H1 (cell line): ENCODE data around the gene ZNRF2. TPM values are rescaled to one million over a fixed set of nuclear protein-coding genes. Genes with fewer than 3 reads are reported as not detected.

Experiments used
- CTCF ChIA-PET: fragments of 300-600 bp; sonication (Branson Sonifier 250); formaldehyde crosslinking; loops from one replicate; lab custom pipeline; 2021; ENCODE audit not compliant: partially characterized antibody; lab: Charles Lee
- POLR2A ChIA-PET: fragments of 300-600 bp; sonication (Branson Sonifier 250); formaldehyde crosslinking; loops from one replicate; lab custom pipeline; 2021; ENCODE audit warnings: inconsistent platforms; ENCODE audit not compliant: partially characterized antibody; lab: Charles Lee
- DNase-seq, 2 experiments: peaks; one replicate each; pipeline versions ENCODE4 v3.0.0 to v3.0.0-alpha.2; 2010 to 2022; ENCODE audit warnings: low spot score in 2 of 2, low read depth in 1 of 2, mixed read lengths in 1 of 2
- FAIRE-seq: peaks from 2 replicates; lab custom pipeline; 2011; peaks lifted over from hg19 to GRCh38; lab: Jason Lieb, UNC
- H2AFZ ChIP-seq: 2 replicates; pipeline ENCODE4 v1.8.1; 2012; ENCODE audit warnings: low read length, inconsistent platforms
- H2AK5ac ChIP-seq: 2 replicates; pipeline ENCODE4 v1.6.1; 2013; ENCODE audit warnings: low read depth, low read length
- H2BK120ac ChIP-seq: replicated peaks from 2 replicates; pipeline ENCODE3; 2013; ENCODE audit warnings: low read depth, low read length, inconsistent platforms
- H2BK12ac ChIP-seq: 2 replicates; pipeline ENCODE4 v1.6.1; 2013; ENCODE audit warnings: low read depth, low read length
- H2BK15ac ChIP-seq: 2 replicates; pipeline ENCODE4 v1.6.1; 2013; ENCODE audit warnings: low read length
- H2BK20ac ChIP-seq: 2 replicates; pipeline ENCODE4 v1.6.1; 2013; ENCODE audit warnings: low read length
- H2BK5ac ChIP-seq: 2 replicates; pipeline ENCODE4 v1.6.1; 2013; ENCODE audit warnings: low read depth, low read length
- H3K14ac ChIP-seq: 2 replicates; pipeline ENCODE4 v1.6.1; 2013; ENCODE audit warnings: inconsistent platforms; ENCODE audit not compliant: insufficient read length
- H3K18ac ChIP-seq: 2 replicates; pipeline ENCODE4 v1.6.1; 2013; ENCODE audit warnings: low read length; ENCODE audit errors: extremely low read depth
- H3K23ac ChIP-seq: 2 replicates; pipeline ENCODE4 v1.6.1; 2013; ENCODE audit warnings: inconsistent platforms; ENCODE audit not compliant: insufficient read length
- H3K23me2 ChIP-seq: 2 replicates; pipeline ENCODE4 v1.6.1; 2013; ENCODE audit warnings: low read depth, low read length
- H3K27ac ChIP-seq: 2 replicates; pipeline ENCODE4 v1.6.1; 2011; ENCODE audit warnings: low read depth, low read length, inconsistent platforms
- H3K27me3 ChIP-seq, 4 experiments: replicated peaks in 1 of 4; 1 replicate in 1 of 4; 2 replicates in 3 of 4; pipeline versions ENCODE4 v1.6.1 to v1.8.1; 2011 to 2013; ENCODE audit warnings: low read length in 3 of 4, mild to moderate bottlenecking in 3 of 4, inconsistent platforms in 2 of 4, mixed read lengths in 2 of 4, moderate library complexity in 1 of 4; ENCODE audit not compliant: control insufficient read depth in 3 of 4, insufficient read depth in 3 of 4; ENCODE audit errors: extremely low read depth in 1 of 4
- H3K36me3 ChIP-seq, 4 experiments: 2 replicates each; pipeline versions ENCODE4 v1.6.1 to v1.8.1; 2011 to 2013; ENCODE audit warnings: mild to moderate bottlenecking in 4 of 4, low read length in 3 of 4, moderate library complexity in 2 of 4, control low read depth in 1 of 4, inconsistent platforms in 1 of 4; ENCODE audit not compliant: insufficient read depth in 4 of 4, control insufficient read depth in 2 of 4
- H3K4ac ChIP-seq: replicated peaks from 2 replicates; pipeline ENCODE3; 2013; ENCODE audit warnings: low read length, low read depth, mixed read lengths, inconsistent platforms; ENCODE audit not compliant: insufficient read length
- H3K4me1 ChIP-seq, 4 experiments: replicated peaks in 1 of 4; 1 replicate in 1 of 4; 2 replicates in 3 of 4; pipeline versions ENCODE4 v1.6.1 to v1.8.1; 2011 to 2013; ENCODE audit warnings: low read length in 3 of 4, inconsistent platforms in 2 of 4, mixed read lengths in 1 of 4; ENCODE audit not compliant: insufficient read depth in 4 of 4, control insufficient read depth in 3 of 4
- H3K4me2 ChIP-seq, 2 experiments: 2 replicates each; pipeline versions ENCODE4 v1.6.1 to v1.8.1; 2011 to 2013; ENCODE audit warnings: low read depth in 2 of 2, low read length in 2 of 2, control low read depth in 1 of 2, inconsistent platforms in 1 of 2, mild to moderate bottlenecking in 1 of 2; ENCODE audit not compliant: insufficient read depth in 1 of 2
- H3K4me3 ChIP-seq, 4 experiments: fragments of 200-600, 300-600 bp in 1 of 4; sonication (generic), shearing (Covaris generic), sonication (Bioruptor Twin) in 1 of 4; 2 replicates each; pipeline versions ENCODE4 v1.5.1 to v1.8.1; 2011 to 2016; ENCODE audit warnings: low read length in 4 of 4, low read depth in 3 of 4, control low read depth in 2 of 4, inconsistent platforms in 2 of 4, mild to moderate bottlenecking in 2 of 4, mixed read lengths in 1 of 4, moderate library complexity in 1 of 4; ENCODE audit not compliant: insufficient read depth in 2 of 4; ENCODE audit errors: extremely low read depth in 1 of 4
- H3K56ac ChIP-seq: replicated peaks from 2 replicates; pipeline ENCODE3; 2013; ENCODE audit warnings: low read depth, mild to moderate bottlenecking, mixed read lengths, low read length, inconsistent platforms; ENCODE audit not compliant: insufficient read length
- H3K79me1 ChIP-seq: 2 replicates; pipeline ENCODE4 v1.6.1; 2013; ENCODE audit warnings: low read depth, low read length, control low read depth
- H3K79me2 ChIP-seq, 2 experiments: 2 replicates each; pipeline versions ENCODE4 v1.6.1 to v1.8.1; 2012 to 2013; ENCODE audit warnings: low read length in 2 of 2, mild to moderate bottlenecking in 2 of 2, inconsistent platforms in 1 of 2; ENCODE audit not compliant: insufficient read depth in 2 of 2, control insufficient read depth in 1 of 2
- H3K9ac ChIP-seq, 4 experiments: replicated peaks in 1 of 4; 1 replicate in 1 of 4; 2 replicates in 3 of 4; pipeline versions ENCODE4 v1.6.1 to v1.8.1; 2011 to 2013; ENCODE audit warnings: low read depth in 3 of 4, low read length in 3 of 4, control low read depth in 2 of 4, mild to moderate bottlenecking in 2 of 4, moderate library complexity in 2 of 4, inconsistent platforms in 1 of 4; ENCODE audit errors: extremely low read depth in 1 of 4
- H3K9me3 ChIP-seq, 2 experiments: 2 replicates each; pipeline versions ENCODE4 v1.6.1 to v1.8.1; 2012 to 2013; ENCODE audit warnings: mild to moderate bottlenecking in 2 of 2, moderate library complexity in 2 of 2, control low read depth in 1 of 2, inconsistent platforms in 1 of 2, low read depth in 1 of 2, low read length in 1 of 2, mixed read lengths in 1 of 2; ENCODE audit not compliant: insufficient read depth in 2 of 2
- H4K20me1 ChIP-seq, 2 experiments: replicated peaks in 1 of 2; 2 replicates each; pipeline versions ENCODE3 to v1.8.1; 2011 to 2013; ENCODE audit warnings: inconsistent platforms in 2 of 2, low read length in 2 of 2, mild to moderate bottlenecking in 1 of 2; ENCODE audit not compliant: insufficient read depth in 2 of 2, control insufficient read depth in 1 of 2
- H4K5ac ChIP-seq: 2 replicates; pipeline ENCODE4 v1.6.1; 2013; ENCODE audit warnings: low read length, low read depth, mixed read lengths, inconsistent platforms; ENCODE audit not compliant: insufficient read length
- H4K8ac ChIP-seq: 2 replicates; pipeline ENCODE4 v1.8.0; 2013; ENCODE audit warnings: mild to moderate bottlenecking, moderate library complexity, low read length, inconsistent platforms; ENCODE audit not compliant: insufficient read depth; ENCODE audit errors: extremely low read depth
- H4K91ac ChIP-seq: replicated peaks from 2 replicates; pipeline ENCODE3; 2013; ENCODE audit warnings: low read length, mixed read lengths, inconsistent platforms; ENCODE audit not compliant: insufficient read length
- EGR1 ChIP-seq: IDR thresholded peaks from 2 replicates; pipeline ENCODE4 v1.6.1; 2011; ENCODE audit warnings: low read depth, low read length, borderline replicate concordance
- EZH2 ChIP-seq: fragments of 200-600 bp; sonication (generic); IDR thresholded peaks from 2 replicates; pipeline ENCODE4 v1.7.1; 2012; ENCODE audit warnings: low read depth, mild to moderate bottlenecking, moderate library complexity, low read length, inconsistent platforms; ENCODE audit not compliant: severe bottlenecking
- GABPA ChIP-seq: IDR thresholded peaks from 2 replicates; pipeline ENCODE4 v1.6.1; 2011; ENCODE audit warnings: mild to moderate bottlenecking, low read length, moderate library complexity, borderline replicate concordance; ENCODE audit not compliant: insufficient read depth
- MAFK ChIP-seq: IDR thresholded peaks from 2 replicates; pipeline ENCODE4 v1.6.1; 2012; ENCODE audit warnings: low read depth, mild to moderate bottlenecking, improper control_type of control experiment, low read length
- SAP30 ChIP-seq: fragments of 300-600 bp; sonication (generic); IDR thresholded peaks from 2 replicates; pipeline ENCODE4 v1.7.1; 2012; ENCODE audit warnings: low read length, moderate library complexity, mild to moderate bottlenecking, inconsistent platforms; ENCODE audit not compliant: insufficient read depth, insufficient replicate concordance
- SP2 ChIP-seq: IDR thresholded peaks from 2 replicates; pipeline ENCODE4 v1.6.1; 2012; ENCODE audit warnings: mild to moderate bottlenecking, low read length, inconsistent platforms
- TAF1 ChIP-seq: IDR thresholded peaks from 2 replicates; pipeline ENCODE4 v1.6.1; 2011; ENCODE audit warnings: mild to moderate bottlenecking, low read depth, low read length
- WGBS, 2 experiments: shearing (Covaris generic) in 1 of 2; methylation state at CpG; one replicate each; pipeline versions ENCODE4 v1.1.6 to v1.1.7; 2013 to 2015; ENCODE audit warnings: low lambda C conversion rate in 2 of 2, mixed read lengths in 2 of 2, inconsistent platforms in 1 of 2, low coverage in 1 of 2, missing lambda C conversion rate in 1 of 2; ENCODE audit not compliant: insufficient replicate concordance in 2 of 2, insufficient coverage in 1 of 2, insufficient read length in 1 of 2; ENCODE audit errors: extremely low coverage in 1 of 2, missing lambda C conversion rate in 1 of 2; 5-methylcytosine and 5-hydroxymethylcytosine counted together
- polyA plus RNA-seq, 7 experiments: library from polyadenylated mRNA; depleted of rRNA in 3 of 7; stranded (reverse) in 5 of 7; unstranded in 2 of 7; fragments of >200 nt in 5 of 7; fragments of 200-250 nt in 2 of 7; gene quantifications; 1 replicate in 5 of 7; 2 replicates in 1 of 7; 4 replicates in 1 of 7; pipeline versions ENCODE4 v1.2.1 to v1.2.3, GENCODE V29; 2011 to 2013; ENCODE audit warnings: missing spikeins in 2 of 7, mixed read lengths in 2 of 7
- total RNA-seq: library from RNA; stranded (reverse); fragmentation: NEBNext Ultra II Directional; extraction: Animal tissue kit (Norgen Biotek cat#: 25700); gene quantifications from 2 replicates; pipeline ENCODE4 v1.2.1, GENCODE V29; 2021
- TF ChIP-seq, protein P1 (sequence below): IDR thresholded peaks from 2 replicates; pipeline ENCODE4 v1.6.1; 2012; ENCODE audit warnings: inconsistent platforms
- TF ChIP-seq, protein P2 (sequence below): IDR thresholded peaks from 2 replicates; pipeline ENCODE4 v1.6.1; 2011; ENCODE audit warnings: low read length, improper control_type of control experiment

Gene ZNRF2
- total and polyA plus RNA-seq, 2 of the 8 experiments (the other 6 are each of a cell fraction or from before 2014, with no cell fraction given): 2.9 to 16.2 TPM

DNA sequence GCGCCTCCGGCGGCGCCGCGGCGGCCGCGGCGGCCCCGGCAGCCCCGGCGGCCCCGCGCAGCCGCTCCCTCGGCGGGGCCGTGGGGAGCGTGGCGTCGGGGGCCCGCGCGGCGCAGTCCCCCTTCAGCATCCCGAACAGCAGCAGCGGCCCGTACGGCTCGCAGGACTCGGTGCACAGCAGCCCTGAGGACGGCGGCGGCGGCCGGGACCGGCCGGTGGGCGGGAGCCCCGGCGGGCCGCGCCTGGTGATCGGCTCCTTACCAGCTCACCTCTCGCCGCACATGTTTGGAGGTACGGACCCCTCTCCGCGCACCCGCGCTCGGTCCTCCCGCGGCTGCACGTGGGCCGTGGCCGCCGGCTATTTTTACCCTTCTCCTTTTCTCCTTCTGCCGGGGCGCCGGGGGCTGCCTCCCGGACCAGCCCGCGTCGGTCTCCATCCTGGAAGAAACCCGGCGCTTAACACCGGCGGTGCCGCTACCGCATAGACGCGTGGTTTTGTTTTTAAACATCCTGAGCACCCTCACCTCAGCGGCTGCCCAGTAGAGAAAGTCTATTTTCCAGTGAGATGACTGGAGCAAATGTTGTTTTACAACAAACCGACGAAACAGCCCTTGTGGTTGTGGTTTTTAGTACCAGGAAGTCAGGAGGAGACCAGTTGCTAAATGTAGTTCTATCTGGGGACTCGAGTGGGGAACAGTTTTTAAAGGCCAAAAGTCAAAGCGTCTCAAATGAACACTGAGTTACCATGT is 1.3 kb downstream of the ZNRF2 start:
- Histone ChIP-seq H2AK5ac (no peak overlapping the region), H3K9me3 (no peaks in the 10 kb centered on the region), H3K9ac (peak overlapping the region; percentile 64 to 94 (median 74)), H3K23ac (no peak overlapping the region), H2BK12ac (no peak overlapping the region), H4K5ac (no peak overlapping the region), H3K14ac (no peak overlapping the region), H3K18ac (no peak overlapping the region; the same call in 1 of the 2 replicates), H3K4me3 (peak overlapping the region; percentile 78 to 97 (median 86)), H3K4me1 (peaks cover 0 to 5% (median 4%) of the 10 kb centered on the region in 4 experiments; a peak in 4 of 7 replicates), H4K91ac (no peak overlapping the region), H3K56ac (peak overlapping the region; percentile 53), H3K4me2 (peak overlapping the region; percentile 70 to 72), H2BK15ac (no peak overlapping the region), H2BK20ac (no peak overlapping the region), H2BK5ac (no peak overlapping the region), H3K27me3 (no peaks in the 10 kb centered on the region), H4K20me1 (peaks cover 2 to 3% of the 10 kb centered on the region in 2 experiments), H3K4ac (no peak overlapping the region), H4K8ac (no peak overlapping the region), H3K79me1 (no peaks in the 10 kb centered on the region), H3K36me3 (no peaks in the 10 kb centered on the region), H2BK120ac (no peak overlapping the region), H3K23me2 (peaks cover 3% of the 10 kb centered on the region), H2AFZ (0 out of 2 replicates have a peak overlapping the region, but pooled peaks have one; percentile 20), H3K79me2 (peaks cover 0 to 46% of the 10 kb centered on the region in 2 experiments; a peak in 2 of 4 replicates), H3K27ac (no peak overlapping the region; the same call in 1 of the 2 replicates)
- ChIA-PET CTCF (interaction anchor here (1.9 kb wide), 1 partner anchor 9 kb away, joined by 5 read pairs; no protein-coding TSS in a partner anchor), POLR2A (interaction anchor here (0.9 to 1.2 kb wide), 3 partner anchors 8 to 63 kb away, joined by 3 to 5 read pairs (median 4); no protein-coding TSS in a partner anchor)
- WGBS, 2 experiments: 3% methylated on average over 46 of the region's 79 CpGs; no CpG with 5 or more reads in 1 of the 2 experiments
- DNase-seq (peak in 1 of 2 experiments; percentile 71), FAIRE-seq (no peak)
- TF ChIP-seq SP2: no peak
- TF ChIP-seq, protein P1, sequence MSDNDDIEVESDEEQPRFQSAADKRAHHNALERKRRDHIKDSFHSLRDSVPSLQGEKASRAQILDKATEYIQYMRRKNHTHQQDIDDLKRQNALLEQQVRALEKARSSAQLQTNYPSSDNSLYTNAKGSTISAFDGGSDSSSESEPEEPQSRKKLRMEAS: peak; percentile 7; the same call in 1 of the 2 replicates
- no peak for TF ChIP-seq TAF1
- no peak for TF ChIP-seq EZH2
- no peak for TF ChIP-seq EGR1
- TF ChIP-seq, protein P2, sequence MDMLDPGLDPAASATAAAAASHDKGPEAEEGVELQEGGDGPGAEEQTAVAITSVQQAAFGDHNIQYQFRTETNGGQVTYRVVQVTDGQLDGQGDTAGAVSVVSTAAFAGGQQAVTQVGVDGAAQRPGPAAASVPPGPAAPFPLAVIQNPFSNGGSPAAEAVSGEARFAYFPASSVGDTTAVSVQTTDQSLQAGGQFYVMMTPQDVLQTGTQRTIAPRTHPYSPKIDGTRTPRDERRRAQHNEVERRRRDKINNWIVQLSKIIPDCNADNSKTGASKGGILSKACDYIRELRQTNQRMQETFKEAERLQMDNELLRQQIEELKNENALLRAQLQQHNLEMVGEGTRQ: no peak
- no peak for TF ChIP-seq GABPA
- TF ChIP-seq SAP30: no peak
- no peak for TF ChIP-seq MAFK
